K562 (cell line): ENCODE results near the gene TYRO3. TPM values are rescaled to one million over a fixed set of nuclear protein-coding genes. Genes with fewer than 3 reads are reported as not detected.

Experiments
- ARID3A ChIP-seq: IDR thresholded peaks from 2 replicates; pipeline ENCODE4 v1.6.1; 2012; ENCODE audit warnings: low read depth, low read length, improper control_type of control experiment, borderline replicate concordance
- BCOR ChIP-seq: fragments of 450-650 bp; IDR thresholded peaks from 2 replicates; pipeline ENCODE4 v1.6.1; 2016
- CEBPB ChIP-seq: fragments of 450-650 bp; IDR thresholded peaks from 2 replicates; pipeline ENCODE4 v1.6.1; 2016; ENCODE audit warnings: missing genetic modification characterization, missing compliant biosample characterization
- DMBX1 ChIP-seq: fragments of 250-450 bp; sonication (Bioruptor Pico); IDR thresholded peaks from 2 replicates; pipeline ENCODE4 v1.8.0; 2022; ENCODE audit warnings: inconsistent platforms, mild to moderate bottlenecking, moderate library complexity, borderline replicate concordance
- E2F3 ChIP-seq: fragments of 250-450 bp; sonication (Bioruptor Pico); IDR thresholded peaks from 2 replicates; pipeline ENCODE4 v1.4.0; 2020; ENCODE audit warnings: mild to moderate bottlenecking
- E2F4 ChIP-seq: sonication (generic); formaldehyde crosslinking; IDR thresholded peaks from 2 replicates; pipeline ENCODE4 v1.8.0; 2022; ENCODE audit warnings: mild to moderate bottlenecking, low read depth, missing genetic modification reagents
- GATAD2A ChIP-seq: fragments of 450-650 bp; IDR thresholded peaks from 2 replicates; pipeline ENCODE4 v1.6.1; 2017
- HNRNPLL ChIP-seq: fragments of 200-400 bp; formaldehyde crosslinking; IDR thresholded peaks from 2 replicates; pipeline ENCODE4 v1.6.1; 2017; ENCODE audit warnings: low read length, low read depth, mild to moderate bottlenecking; ENCODE audit not compliant: poor library complexity, severe bottlenecking
- MCM5 ChIP-seq: fragments of 450-650 bp; IDR thresholded peaks from 2 replicates; pipeline ENCODE4 v1.6.1; 2016; ENCODE audit warnings: low read depth
- MXI1 ChIP-seq: IDR thresholded peaks from 2 replicates; pipeline ENCODE4 v1.6.1; 2011; ENCODE audit warnings: low read depth, mild to moderate bottlenecking, improper control_type of control experiment, low read length
- NCOA1 ChIP-seq: fragments of 450-650 bp; IDR thresholded peaks from 2 replicates; pipeline ENCODE4 v1.6.1; 2016; ENCODE audit warnings: low read depth
- NCOR1 ChIP-seq: fragments of 450-650 bp; IDR thresholded peaks from 2 replicates; pipeline ENCODE4 v1.6.1; 2016; ENCODE audit warnings: mild to moderate bottlenecking, moderate library complexity
- PHF21A ChIP-seq: fragments of 450-650 bp; IDR thresholded peaks from 2 replicates; pipeline ENCODE4 v1.6.1; 2017; ENCODE audit warnings: low read depth, borderline replicate concordance
- PRMT5 ChIP-seq: sonication (generic); formaldehyde crosslinking; IDR thresholded peaks from 2 replicates; pipeline ENCODE4 v1.5.0; 2020; ENCODE audit warnings: missing genetic modification reagents
- SLC30A9 ChIP-seq: fragments of 250-450 bp; sonication (Bioruptor Pico); IDR thresholded peaks from 2 replicates; pipeline ENCODE4 v1.8.0; 2022; ENCODE audit warnings: mild to moderate bottlenecking, moderate library complexity
- SOX6 ChIP-seq: fragments of 450-650 bp; IDR thresholded peaks from 2 replicates; pipeline ENCODE4 v1.6.1; 2014; ENCODE audit warnings: mild to moderate bottlenecking
- TAF1 ChIP-seq: IDR thresholded peaks from 2 replicates; pipeline ENCODE4 v1.6.1; 2011; ENCODE audit warnings: mild to moderate bottlenecking, low read length, moderate library complexity; ENCODE audit not compliant: insufficient read depth, control insufficient read depth, severe bottlenecking; ENCODE audit errors: extremely low read depth
- TAF15 ChIP-seq: fragments of 200-400 bp; formaldehyde crosslinking; IDR thresholded peaks from 2 replicates; pipeline ENCODE4 v1.6.1; 2017; ENCODE audit warnings: mild to moderate bottlenecking, low read depth, low read length, moderate library complexity
- TAF7 ChIP-seq: fragments of 450-650 bp; IDR thresholded peaks from 2 replicates; pipeline ENCODE4 v1.6.1; 2016; ENCODE audit warnings: missing genetic modification characterization, missing compliant biosample characterization
- TBP ChIP-seq: optimal IDR thresholded peaks from 2 replicates; pipeline ENCODE3; 2011; ENCODE audit warnings: low read depth, low read length, improper control_type of control experiment
- ZBTB11 ChIP-seq, 3 experiments: fragments of 200-800 bp in 1 of 3; fragments of 250-450 bp in 1 of 3; fragments of 450-650 bp in 1 of 3; sonication (Bioruptor Pico) in 1 of 3; sonication (Bioruptor generic) in 1 of 3; formaldehyde crosslinking in 1 of 3; IDR thresholded peaks; 2 replicates each; pipeline versions ENCODE4 v1.6.1 to v1.8.0; 2016 to 2022; ENCODE audit warnings: mild to moderate bottlenecking in 2 of 3, missing genetic modification characterization in 2 of 3, missing compliant biosample characterization in 1 of 3, moderate library complexity in 1 of 3
- ZNF232 ChIP-seq: sonication (generic); formaldehyde crosslinking; IDR thresholded peaks from 2 replicates; pipeline ENCODE4 v1.8.0; 2022; ENCODE audit warnings: mild to moderate bottlenecking, missing genetic modification reagents
- ZNF263 ChIP-seq: sonication (generic); formaldehyde crosslinking; IDR thresholded peaks from 2 replicates; pipeline ENCODE4 v1.8.0; 2022; ENCODE audit warnings: mild to moderate bottlenecking, missing genetic modification reagents, borderline replicate concordance
- ZNF77 ChIP-seq: fragments of 250-450 bp; sonication (Bioruptor Pico); IDR thresholded peaks from 2 replicates; pipeline ENCODE4 v1.5.0; 2020
- polyA plus RNA-seq, 8 experiments: library from polyadenylated mRNA; depleted of rRNA in 4 of 8; stranded (reverse) in 5 of 8; unstranded in 3 of 8; fragments of >200 nt; fragmentation: Nextera tagmentation in 2 of 8; fragmentation: Illumina TruSeq in 1 of 8; extraction: Ambion mirVana in 2 of 8; extraction: Trizol in 1 of 8; gene quantifications; 2 replicates each; pipeline versions ENCODE4 v1.2.1 to v1.2.3, GENCODE V29; 2011 to 2014; ENCODE audit warnings: inconsistent platforms in 1 of 8, missing spikeins in 1 of 8
- total RNA-seq, 7 experiments: library from RNA; depleted of rRNA in 6 of 7; stranded (reverse); fragments of >200 nt in 6 of 7; fragmentation: Illumina TruSeq in 2 of 7; extraction: Trizol in 2 of 7; gene quantifications; 2 replicates each; pipeline versions ENCODE4 v1.2.1 to v1.2.3, GENCODE V29; 2011 to 2021; ENCODE audit warnings: low replicate concordance in 1 of 7

TYRO3 gene
- total and polyA plus RNA-seq, 9 of the 15 experiments (the other 6 are each of a cell fraction or from before 2014, with no cell fraction given), result 2.6 to 39.6 (median 18.6) TPM

GRCh38 chr15:41557673-41558399, 1.2 kb upstream of the TYRO3 start (continued):
- TF ChIP-seq ZBTB11 (CRISPR knock-in tag; IDR thresholded peaks at IDR 0.05) (no peak), TAF7 (tag) (no peak), ZNF232 (CRISPR knock-in tag) (no peak), ZNF77 (no peak), CEBPB (tag) (no peak), TAF1 (no peak), PRMT5 (CRISPR knock-in tag) (no peak), ARID3A (peak; percentile 80; the same call in 1 of the 2 replicates), E2F4 (CRISPR knock-in tag) (no peak), BCOR (no peak), NCOR1 (no peak), E2F3 (CRISPR knock-in tag) (no peak), PHF21A (no peak), GATAD2A (no peak; the same call in 1 of the 2 replicates), ZNF263 (CRISPR knock-in tag) (peak; percentile 64; the same call in 1 of the 2 replicates), TAF15 (no peak), MCM5 (no peak), TBP (no peak), MXI1 (no peak), SLC30A9 (no peak), HNRNPLL (no peak), DMBX1 (CRISPR knock-in tag) (no peak), NCOA1 (no peak), SOX6 (0 out of 2 replicates have a peak, but pooled peaks have one; percentile 13)
